Measurements from ENCODE around the gene RNF214. TPM values are rescaled to one million over a fixed set of nuclear protein-coding genes. Genes with fewer than 3 reads are reported as not detected.
"Not testable (repeated sequence)": the region's sequence is repeated elsewhere in the genome, so short reads cannot be mapped to it uniquely, and the experiment has no call there.

RNF214 gene
- total RNA-seq, 2 donors from 2014 or later, result 14.6 to 21.8 TPM

- Histone ChIP-seq H3K36me3 (no peaks in the 10 kb centered on the region), H3K4me1 (ENCODE audit: control insufficient read depth in 1 of 2, low read depth in 2 of 2) (no peaks in the 10 kb centered on the region), H3K4me3 (no peak overlapping the region), H3K27ac (no peak overlapping the region), H3K27me3 (replicated peaks; ENCODE audit: insufficient read depth) (no peaks in the 10 kb centered on the region), H3K9me3 (no peaks in the 10 kb centered on the region)
- TF ChIP-seq CTCF (IDR thresholded peaks at IDR 0.05), result no peak
- ATAC-seq (ENCODE audit: insufficient number of reproducible peaks, low FRiP score, low read depth), result no peak
- DNase-seq (ENCODE audit: low spot score), result no peak
Observed at GRCh38 chr11:117271208-117271607, 38.7 kb downstream of the RNF214 start.

GRCh38 chr11:117272175-117272574 lies 39.7 kb downstream of the RNF214 start:
- ATAC-seq (ENCODE audit: insufficient number of reproducible peaks, low FRiP score, low read depth); H3K4me3 ChIP-seq; H3K9me3 ChIP-seq; H3K4me1 ChIP-seq (ENCODE audit: control insufficient read depth in 1 of 2, low read depth in 2 of 2); H3K27ac ChIP-seq; H3K36me3 ChIP-seq; H3K27me3 ChIP-seq (replicated peaks; ENCODE audit: insufficient read depth); DNase-seq (ENCODE audit: low spot score): not testable (repeated sequence)

GRCh38 chr11:117273550-117274289 lies 41.2 kb downstream of the RNF214 start:
- DNase-seq (ENCODE audit: low spot score), result no peak
- H3K9me3 ChIP-seq, result no peaks in the 10 kb centered on the region
- no peak for ATAC-seq (ENCODE audit: insufficient number of reproducible peaks, low FRiP score, low read depth)
- no peak overlapping the region for H3K4me3 ChIP-seq
- no peaks in the 10 kb centered on the region for H3K27me3 ChIP-seq (replicated peaks; ENCODE audit: insufficient read depth)
- H3K4me1 ChIP-seq (ENCODE audit: control insufficient read depth in 1 of 2, low read depth in 2 of 2), result no peaks in the 10 kb centered on the region
- no peaks in the 10 kb centered on the region for H3K36me3 ChIP-seq
- H3K27ac ChIP-seq, result no peak overlapping the region
- TF ChIP-seq CTCF (IDR thresholded peaks at IDR 0.05), result no peak

- peaks cover 23% of the 10 kb centered on the region for H3K36me3 ChIP-seq
- DNase-seq (ENCODE audit: low spot score) (no peak), ATAC-seq (ENCODE audit: insufficient number of reproducible peaks, low FRiP score, low read depth) (no peak)
- H3K9me3 ChIP-seq, result no peaks in the 10 kb centered on the region
- H3K27ac ChIP-seq, result no peak overlapping the region
- TF ChIP-seq CTCF (IDR thresholded peaks at IDR 0.05), result no peak
- no peaks in the 10 kb centered on the region for H3K4me1 ChIP-seq (ENCODE audit: control insufficient read depth in 1 of 2, low read depth in 2 of 2)
- H3K4me3 ChIP-seq, result no peak overlapping the region
- no peaks in the 10 kb centered on the region for H3K27me3 ChIP-seq (replicated peaks; ENCODE audit: insufficient read depth)
Observed at GRCh38 chr11:117278347-117278746, 45.9 kb downstream of the RNF214 start.

- no peak overlapping the region for H3K4me3 ChIP-seq
- ATAC-seq (ENCODE audit: insufficient number of reproducible peaks, low FRiP score, low read depth) (no peak), DNase-seq (ENCODE audit: low spot score) (no peak)
- no peaks in the 10 kb centered on the region for H3K27me3 ChIP-seq (replicated peaks; ENCODE audit: insufficient read depth)
- H3K9me3 ChIP-seq, result no peaks in the 10 kb centered on the region
- H3K36me3 ChIP-seq, result peaks cover 28% of the 10 kb centered on the region
- no peak overlapping the region for H3K27ac ChIP-seq
- H3K4me1 ChIP-seq (ENCODE audit: control insufficient read depth in 1 of 2, low read depth in 2 of 2), result no peaks in the 10 kb centered on the region
- no peak for TF ChIP-seq CTCF (IDR thresholded peaks at IDR 0.05)
Observed at GRCh38 chr11:117279711-117280376, 47.4 kb downstream of the RNF214 start.
